GM23338 (cell line): ENCODE data around the gene NRXN2. TPM values are rescaled to one million over a fixed set of nuclear protein-coding genes. Genes with fewer than 3 reads are reported as not detected.

Experiments
- ATAC-seq: fragments of 200-7000 bp; cut with Tn5 transposase; 3 replicates; pipeline ENCODE4 v1.9.1; 2020
- DNase-seq: peaks from one replicate; pipeline ENCODE4 v3.0.0-alpha.2; 2015; ENCODE audit warnings: low spot score
- H2AFZ ChIP-seq: fragments of 200-600 bp; sonication (generic); 2 replicates; pipeline ENCODE4 v1.8.0; 2016; ENCODE audit warnings: antibody characterized with exemption, mild to moderate bottlenecking, moderate library complexity
- H3F3A ChIP-seq: fragments of 200-600 bp; sonication (generic); replicated peaks from 2 replicates; pipeline ENCODE4 v1.8.0; 2017; ENCODE audit warnings: antibody characterized with exemption, mixed run types, low read depth
- H3K27ac ChIP-seq: fragments of 200-600 bp; sonication (generic); 2 replicates; pipeline ENCODE4 v1.6.1; 2016; ENCODE audit warnings: low read depth
- H3K27me3 ChIP-seq: fragments of 200-600 bp; sonication (generic); 2 replicates; pipeline ENCODE4 v1.8.0; 2016; ENCODE audit warnings: mild to moderate bottlenecking, mixed run types, moderate library complexity; ENCODE audit not compliant: insufficient read depth
- H3K36me3 ChIP-seq: fragments of 200-600 bp; sonication (generic); 2 replicates; pipeline ENCODE4 v1.8.0; 2016; ENCODE audit warnings: mild to moderate bottlenecking; ENCODE audit not compliant: insufficient read depth
- H3K4me1 ChIP-seq: fragments of 200-600 bp; sonication (generic); 2 replicates; pipeline ENCODE4 v1.8.0; 2016; ENCODE audit warnings: mild to moderate bottlenecking, moderate library complexity; ENCODE audit not compliant: insufficient read depth
- H3K4me2 ChIP-seq: fragments of 200-600 bp; sonication (generic); 2 replicates; pipeline ENCODE4 v1.7.1; 2017; ENCODE audit warnings: mixed run types
- H3K4me3 ChIP-seq: fragments of 200-600 bp; sonication (generic); 2 replicates; pipeline ENCODE4 v1.6.1; 2016; ENCODE audit warnings: mixed run types
- H3K79me2 ChIP-seq: fragments of 200-600 bp; sonication (generic); replicated peaks from 2 replicates; pipeline ENCODE4 v1.8.0; 2017; ENCODE audit warnings: mild to moderate bottlenecking; ENCODE audit not compliant: insufficient read depth
- H3K9me2 ChIP-seq: fragments of 200-600 bp; sonication (generic); 2 replicates; pipeline ENCODE4 v1.8.0; 2017; ENCODE audit not compliant: insufficient read depth
- H4K20me1 ChIP-seq: fragments of 200-600 bp; sonication (generic); replicated peaks from 2 replicates; pipeline ENCODE4 v1.8.0; 2017; ENCODE audit warnings: mild to moderate bottlenecking; ENCODE audit not compliant: insufficient read depth
- H3K27ac Mint-ChIP-seq: 2 replicates; pipeline ENCODE4 v1.8.0; 2020; ENCODE audit warnings: inconsistent platforms, mild to moderate bottlenecking, moderate library complexity, mixed read lengths
- H3K27me3 Mint-ChIP-seq: 3 replicates; pipeline ENCODE4 v1.8.0; 2022; ENCODE audit warnings: low read depth, mild to moderate bottlenecking, moderate library complexity, mixed read lengths, inconsistent platforms; ENCODE audit not compliant: insufficient read depth, poor library complexity
- H3K36me3 Mint-ChIP-seq: 3 replicates; pipeline ENCODE4 v1.8.0; 2021; ENCODE audit warnings: low read depth, mild to moderate bottlenecking, inconsistent platforms, moderate library complexity, mixed read lengths
- H3K4me1 Mint-ChIP-seq: 3 replicates; pipeline ENCODE4 v1.8.0; 2020; ENCODE audit warnings: mild to moderate bottlenecking, inconsistent platforms, mixed read lengths
- H3K4me3 Mint-ChIP-seq: 3 replicates; pipeline ENCODE4 v1.8.0; 2021; ENCODE audit warnings: moderate library complexity, mild to moderate bottlenecking, inconsistent platforms, mixed read lengths
- H3K9me3 Mint-ChIP-seq: 3 replicates; pipeline ENCODE4 v1.8.0; 2020; ENCODE audit warnings: moderate library complexity, mild to moderate bottlenecking, inconsistent platforms, mixed read lengths
- EZH2 ChIP-seq: fragments of 200-600 bp; sonication (generic); IDR thresholded peaks from one replicate; pipeline ENCODE4 v1.8.0; 2017; ENCODE audit warnings: antibody characterized with exemption, mild to moderate bottlenecking, low read depth; ENCODE audit not compliant: unreplicated experiment
- EZH2phosphoT487 ChIP-seq: fragments of 200-600 bp; sonication (generic); IDR thresholded peaks from one replicate; pipeline ENCODE4 v1.8.1; 2018; ENCODE audit warnings: antibody characterized with exemption; ENCODE audit not compliant: unreplicated experiment
- JUNB ChIP-seq: IDR thresholded peaks from one replicate; pipeline ENCODE4 v1.6.1; 2016; ENCODE audit warnings: antibody characterized with exemption; ENCODE audit not compliant: unreplicated experiment
- POLR2AphosphoS5 ChIP-seq: IDR thresholded peaks from 2 replicates; pipeline ENCODE4 v1.6.1; 2016; ENCODE audit warnings: antibody characterized with exemption, low read depth
- STAT1 ChIP-seq: IDR thresholded peaks from one replicate; pipeline ENCODE4 v1.6.1; 2016; ENCODE audit warnings: antibody characterized with exemption; ENCODE audit not compliant: unreplicated experiment
- ZNF331 ChIP-seq: fragments of 250-450 bp; sonication (Bioruptor Pico); IDR thresholded peaks from 2 replicates; pipeline ENCODE4 v1.5.0; 2020; ENCODE audit warnings: low read depth, mild to moderate bottlenecking, moderate library complexity
- polyA plus RNA-seq: library from polyadenylated mRNA; unstranded; fragments of >200 nt; fragmentation: Nextera tagmentation; extraction: Ambion mirVana; gene quantifications from 2 replicates; pipeline ENCODE4 v1.2.1, GENCODE V29; 2016
- total RNA-seq: library from RNA; depleted of rRNA; stranded (reverse); fragments of >200 nt; shearing (Covaris generic); gene quantifications from 2 replicates; pipeline ENCODE4 v1.2.3, GENCODE V29; 2014
- TF ChIP-seq, protein P1 (sequence below): IDR thresholded peaks from one replicate; pipeline ENCODE4 v1.6.1; 2018; ENCODE audit warnings: antibody characterized with exemption; ENCODE audit not compliant: unreplicated experiment
- TF ChIP-seq, protein P2 (sequence below), 2 experiments: fragments of 200-600 bp in 1 of 2; sonication (generic) in 1 of 2; conservative IDR thresholded peaks; 2 replicates each; pipeline versions ENCODE4 v1.5.1 to v1.6.1; 2016 to 2017; ENCODE audit warnings: antibody characterized with exemption in 2 of 2, low read depth in 2 of 2, mild to moderate bottlenecking in 2 of 2, moderate library complexity in 1 of 2
- TF ChIP-seq, protein P3 (sequence below): fragments of 250-450 bp; sonication (Bioruptor Pico); IDR thresholded peaks from 2 replicates; pipeline ENCODE4 v1.5.0; 2020; ENCODE audit warnings: mild to moderate bottlenecking, moderate library complexity
- TF ChIP-seq, protein P4 (sequence below): IDR thresholded peaks from 2 replicates; pipeline ENCODE4 v1.6.1; 2016; ENCODE audit warnings: antibody characterized with exemption

The NRXN2 gene
- total and polyA plus RNA-seq, 2 experiments from 2014 or later, result 3.4 to 17.0 TPM

DNA sequence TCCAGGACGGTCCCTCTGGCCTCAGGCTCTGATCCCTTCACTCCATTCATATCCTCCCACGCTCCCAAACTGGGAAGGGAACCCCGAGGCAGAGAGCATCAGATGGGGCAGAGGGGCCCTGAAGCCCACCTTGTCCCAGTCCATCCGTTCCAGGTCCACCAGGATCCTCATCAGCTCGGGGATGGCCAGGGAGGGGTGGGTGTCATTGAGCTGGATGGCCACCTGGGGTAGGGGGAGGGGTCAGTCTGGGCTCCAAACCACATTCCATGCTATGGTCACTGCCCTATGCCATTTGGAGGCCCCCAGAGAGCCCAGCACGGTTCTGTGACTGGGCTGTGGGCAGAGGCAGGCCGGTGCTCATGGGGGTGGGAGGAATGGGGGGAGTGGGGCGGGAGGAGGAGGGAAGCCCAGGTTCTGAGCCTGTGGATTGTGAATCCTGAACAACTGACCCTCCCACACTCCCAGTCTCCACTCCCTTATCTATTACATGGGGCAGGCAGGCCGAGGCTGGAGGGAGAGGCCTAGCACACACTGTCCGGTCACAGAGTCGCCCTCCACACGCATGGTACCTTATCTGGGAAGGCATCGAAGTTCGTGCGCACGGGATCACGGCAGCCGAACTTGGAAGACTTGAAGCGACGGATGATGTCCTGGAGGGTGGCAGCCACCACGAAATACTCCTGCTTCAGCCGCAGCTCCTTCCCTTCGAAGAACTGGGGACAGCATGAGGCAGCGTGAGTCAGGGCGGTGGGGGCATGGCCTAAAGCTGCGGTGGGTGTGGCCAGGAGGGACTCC is 31.3 kb upstream of the NRXN2 start:
- H3K79me2 ChIP-seq, result no peaks in the 10 kb centered on the region
- Mint-ChIP-seq H3K27me3 (peaks cover 25% of the 10 kb centered on the region), H3K27ac (no peak overlapping the region), H3K4me3 (no peak overlapping the region), H3K9me3 (no peaks in the 10 kb centered on the region; the same call in 2 of the 3 replicates), H3K36me3 (0 out of 3 replicates have a peak, but pooled peaks cover 3% of the 10 kb centered on the region), H3K4me1 (peaks cover 24% of the 10 kb centered on the region)
- no peak overlapping the region for H3K4me3 ChIP-seq
- H3K36me3 ChIP-seq, result no peaks in the 10 kb centered on the region
- no peak overlapping the region for H2AFZ ChIP-seq
- no peaks in the 10 kb centered on the region for H4K20me1 ChIP-seq
- H3K9me2 ChIP-seq, result no peaks in the 10 kb centered on the region
- ATAC-seq (peak; percentile 5; the same call in 2 of the 3 replicates), DNase-seq (no peak)
- H3K27me3 ChIP-seq, result no peaks in the 10 kb centered on the region
- H3K4me2 ChIP-seq, result no peak overlapping the region
- H3F3A ChIP-seq, result no peaks in the 10 kb centered on the region
- no peak overlapping the region for H3K27ac ChIP-seq
- H3K4me1 ChIP-seq, result peaks cover 2% of the 10 kb centered on the region
- no peak for TF ChIP-seq JUNB
- TF ChIP-seq EZH2phosphoT487, result no peak
- no peak for TF ChIP-seq POLR2AphosphoS5
- TF ChIP-seq ZNF331 (CRISPR knock-in tag), result no peak
- TF ChIP-seq, protein P1, sequence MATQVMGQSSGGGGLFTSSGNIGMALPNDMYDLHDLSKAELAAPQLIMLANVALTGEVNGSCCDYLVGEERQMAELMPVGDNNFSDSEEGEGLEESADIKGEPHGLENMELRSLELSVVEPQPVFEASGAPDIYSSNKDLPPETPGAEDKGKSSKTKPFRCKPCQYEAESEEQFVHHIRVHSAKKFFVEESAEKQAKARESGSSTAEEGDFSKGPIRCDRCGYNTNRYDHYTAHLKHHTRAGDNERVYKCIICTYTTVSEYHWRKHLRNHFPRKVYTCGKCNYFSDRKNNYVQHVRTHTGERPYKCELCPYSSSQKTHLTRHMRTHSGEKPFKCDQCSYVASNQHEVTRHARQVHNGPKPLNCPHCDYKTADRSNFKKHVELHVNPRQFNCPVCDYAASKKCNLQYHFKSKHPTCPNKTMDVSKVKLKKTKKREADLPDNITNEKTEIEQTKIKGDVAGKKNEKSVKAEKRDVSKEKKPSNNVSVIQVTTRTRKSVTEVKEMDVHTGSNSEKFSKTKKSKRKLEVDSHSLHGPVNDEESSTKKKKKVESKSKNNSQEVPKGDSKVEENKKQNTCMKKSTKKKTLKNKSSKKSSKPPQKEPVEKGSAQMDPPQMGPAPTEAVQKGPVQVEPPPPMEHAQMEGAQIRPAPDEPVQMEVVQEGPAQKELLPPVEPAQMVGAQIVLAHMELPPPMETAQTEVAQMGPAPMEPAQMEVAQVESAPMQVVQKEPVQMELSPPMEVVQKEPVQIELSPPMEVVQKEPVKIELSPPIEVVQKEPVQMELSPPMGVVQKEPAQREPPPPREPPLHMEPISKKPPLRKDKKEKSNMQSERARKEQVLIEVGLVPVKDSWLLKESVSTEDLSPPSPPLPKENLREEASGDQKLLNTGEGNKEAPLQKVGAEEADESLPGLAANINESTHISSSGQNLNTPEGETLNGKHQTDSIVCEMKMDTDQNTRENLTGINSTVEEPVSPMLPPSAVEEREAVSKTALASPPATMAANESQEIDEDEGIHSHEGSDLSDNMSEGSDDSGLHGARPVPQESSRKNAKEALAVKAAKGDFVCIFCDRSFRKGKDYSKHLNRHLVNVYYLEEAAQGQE, result no peak
- no peak for TF ChIP-seq STAT1
- TF ChIP-seq, protein P2, sequence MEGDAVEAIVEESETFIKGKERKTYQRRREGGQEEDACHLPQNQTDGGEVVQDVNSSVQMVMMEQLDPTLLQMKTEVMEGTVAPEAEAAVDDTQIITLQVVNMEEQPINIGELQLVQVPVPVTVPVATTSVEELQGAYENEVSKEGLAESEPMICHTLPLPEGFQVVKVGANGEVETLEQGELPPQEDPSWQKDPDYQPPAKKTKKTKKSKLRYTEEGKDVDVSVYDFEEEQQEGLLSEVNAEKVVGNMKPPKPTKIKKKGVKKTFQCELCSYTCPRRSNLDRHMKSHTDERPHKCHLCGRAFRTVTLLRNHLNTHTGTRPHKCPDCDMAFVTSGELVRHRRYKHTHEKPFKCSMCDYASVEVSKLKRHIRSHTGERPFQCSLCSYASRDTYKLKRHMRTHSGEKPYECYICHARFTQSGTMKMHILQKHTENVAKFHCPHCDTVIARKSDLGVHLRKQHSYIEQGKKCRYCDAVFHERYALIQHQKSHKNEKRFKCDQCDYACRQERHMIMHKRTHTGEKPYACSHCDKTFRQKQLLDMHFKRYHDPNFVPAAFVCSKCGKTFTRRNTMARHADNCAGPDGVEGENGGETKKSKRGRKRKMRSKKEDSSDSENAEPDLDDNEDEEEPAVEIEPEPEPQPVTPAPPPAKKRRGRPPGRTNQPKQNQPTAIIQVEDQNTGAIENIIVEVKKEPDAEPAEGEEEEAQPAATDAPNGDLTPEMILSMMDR (conservative IDR thresholded peaks at IDR 0.05; ENCODE audit: low read depth in 2 of 2), result no peak
- TF ChIP-seq, protein P3, sequence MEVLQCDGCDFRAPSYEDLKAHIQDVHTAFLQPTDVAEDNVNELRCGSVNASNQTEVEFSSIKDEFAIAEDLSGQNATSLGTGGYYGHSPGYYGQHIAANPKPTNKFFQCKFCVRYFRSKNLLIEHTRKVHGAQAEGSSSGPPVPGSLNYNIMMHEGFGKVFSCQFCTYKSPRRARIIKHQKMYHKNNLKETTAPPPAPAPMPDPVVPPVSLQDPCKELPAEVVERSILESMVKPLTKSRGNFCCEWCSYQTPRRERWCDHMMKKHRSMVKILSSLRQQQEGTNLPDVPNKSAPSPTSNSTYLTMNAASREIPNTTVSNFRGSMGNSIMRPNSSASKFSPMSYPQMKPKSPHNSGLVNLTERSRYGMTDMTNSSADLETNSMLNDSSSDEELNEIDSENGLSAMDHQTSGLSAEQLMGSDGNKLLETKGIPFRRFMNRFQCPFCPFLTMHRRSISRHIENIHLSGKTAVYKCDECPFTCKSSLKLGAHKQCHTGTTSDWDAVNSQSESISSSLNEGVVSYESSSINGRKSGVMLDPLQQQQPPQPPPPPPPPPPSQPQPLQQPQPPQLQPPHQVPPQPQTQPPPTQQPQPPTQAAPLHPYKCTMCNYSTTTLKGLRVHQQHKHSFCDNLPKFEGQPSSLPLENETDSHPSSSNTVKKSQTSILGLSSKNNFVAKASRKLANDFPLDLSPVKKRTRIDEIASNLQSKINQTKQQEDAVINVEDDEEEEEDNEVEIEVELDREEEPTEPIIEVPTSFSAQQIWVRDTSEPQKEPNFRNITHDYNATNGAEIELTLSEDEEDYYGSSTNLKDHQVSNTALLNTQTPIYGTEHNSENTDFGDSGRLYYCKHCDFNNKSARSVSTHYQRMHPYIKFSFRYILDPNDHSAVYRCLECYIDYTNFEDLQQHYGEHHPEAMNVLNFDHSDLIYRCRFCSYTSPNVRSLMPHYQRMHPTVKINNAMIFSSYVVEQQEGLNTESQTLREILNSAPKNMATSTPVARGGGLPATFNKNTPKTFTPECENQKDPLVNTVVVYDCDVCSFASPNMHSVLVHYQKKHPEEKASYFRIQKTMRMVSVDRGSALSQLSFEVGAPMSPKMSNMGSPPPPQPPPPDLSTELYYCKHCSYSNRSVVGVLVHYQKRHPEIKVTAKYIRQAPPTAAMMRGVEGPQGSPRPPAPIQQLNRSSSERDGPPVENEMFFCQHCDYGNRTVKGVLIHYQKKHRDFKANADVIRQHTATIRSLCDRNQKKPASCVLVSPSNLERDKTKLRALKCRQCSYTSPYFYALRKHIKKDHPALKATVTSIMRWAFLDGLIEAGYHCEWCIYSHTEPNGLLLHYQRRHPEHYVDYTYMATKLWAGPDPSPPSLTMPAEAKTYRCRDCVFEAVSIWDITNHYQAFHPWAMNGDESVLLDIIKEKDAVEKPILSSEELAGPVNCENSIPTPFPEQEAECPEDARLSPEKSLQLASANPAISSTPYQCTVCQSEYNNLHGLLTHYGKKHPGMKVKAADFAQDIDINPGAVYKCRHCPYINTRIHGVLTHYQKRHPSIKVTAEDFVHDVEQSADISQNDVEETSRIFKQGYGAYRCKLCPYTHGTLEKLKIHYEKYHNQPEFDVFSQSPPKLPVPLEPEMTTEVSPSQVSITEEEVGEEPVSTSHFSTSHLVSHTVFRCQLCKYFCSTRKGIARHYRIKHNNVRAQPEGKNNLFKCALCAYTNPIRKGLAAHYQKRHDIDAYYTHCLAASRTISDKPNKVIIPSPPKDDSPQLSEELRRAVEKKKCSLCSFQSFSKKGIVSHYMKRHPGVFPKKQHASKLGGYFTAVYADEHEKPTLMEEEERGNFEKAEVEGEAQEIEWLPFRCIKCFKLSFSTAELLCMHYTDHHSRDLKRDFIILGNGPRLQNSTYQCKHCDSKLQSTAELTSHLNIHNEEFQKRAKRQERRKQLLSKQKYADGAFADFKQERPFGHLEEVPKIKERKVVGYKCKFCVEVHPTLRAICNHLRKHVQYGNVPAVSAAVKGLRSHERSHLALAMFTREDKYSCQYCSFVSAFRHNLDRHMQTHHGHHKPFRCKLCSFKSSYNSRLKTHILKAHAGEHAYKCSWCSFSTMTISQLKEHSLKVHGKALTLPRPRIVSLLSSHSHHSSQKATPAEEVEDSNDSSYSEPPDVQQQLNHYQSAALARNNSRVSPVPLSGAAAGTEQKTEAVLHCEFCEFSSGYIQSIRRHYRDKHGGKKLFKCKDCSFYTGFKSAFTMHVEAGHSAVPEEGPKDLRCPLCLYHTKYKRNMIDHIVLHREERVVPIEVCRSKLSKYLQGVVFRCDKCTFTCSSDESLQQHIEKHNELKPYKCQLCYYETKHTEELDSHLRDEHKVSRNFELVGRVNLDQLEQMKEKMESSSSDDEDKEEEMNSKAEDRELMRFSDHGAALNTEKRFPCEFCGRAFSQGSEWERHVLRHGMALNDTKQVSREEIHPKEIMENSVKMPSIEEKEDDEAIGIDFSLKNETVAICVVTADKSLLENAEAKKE, result no peak
- TF ChIP-seq, protein P4, sequence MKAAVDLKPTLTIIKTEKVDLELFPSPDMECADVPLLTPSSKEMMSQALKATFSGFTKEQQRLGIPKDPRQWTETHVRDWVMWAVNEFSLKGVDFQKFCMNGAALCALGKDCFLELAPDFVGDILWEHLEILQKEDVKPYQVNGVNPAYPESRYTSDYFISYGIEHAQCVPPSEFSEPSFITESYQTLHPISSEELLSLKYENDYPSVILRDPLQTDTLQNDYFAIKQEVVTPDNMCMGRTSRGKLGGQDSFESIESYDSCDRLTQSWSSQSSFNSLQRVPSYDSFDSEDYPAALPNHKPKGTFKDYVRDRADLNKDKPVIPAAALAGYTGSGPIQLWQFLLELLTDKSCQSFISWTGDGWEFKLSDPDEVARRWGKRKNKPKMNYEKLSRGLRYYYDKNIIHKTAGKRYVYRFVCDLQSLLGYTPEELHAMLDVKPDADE, result no peak
- TF ChIP-seq EZH2, result no peak
